ENCODE data around the gene LOXHD1.

LOXHD1 gene

DNA sequence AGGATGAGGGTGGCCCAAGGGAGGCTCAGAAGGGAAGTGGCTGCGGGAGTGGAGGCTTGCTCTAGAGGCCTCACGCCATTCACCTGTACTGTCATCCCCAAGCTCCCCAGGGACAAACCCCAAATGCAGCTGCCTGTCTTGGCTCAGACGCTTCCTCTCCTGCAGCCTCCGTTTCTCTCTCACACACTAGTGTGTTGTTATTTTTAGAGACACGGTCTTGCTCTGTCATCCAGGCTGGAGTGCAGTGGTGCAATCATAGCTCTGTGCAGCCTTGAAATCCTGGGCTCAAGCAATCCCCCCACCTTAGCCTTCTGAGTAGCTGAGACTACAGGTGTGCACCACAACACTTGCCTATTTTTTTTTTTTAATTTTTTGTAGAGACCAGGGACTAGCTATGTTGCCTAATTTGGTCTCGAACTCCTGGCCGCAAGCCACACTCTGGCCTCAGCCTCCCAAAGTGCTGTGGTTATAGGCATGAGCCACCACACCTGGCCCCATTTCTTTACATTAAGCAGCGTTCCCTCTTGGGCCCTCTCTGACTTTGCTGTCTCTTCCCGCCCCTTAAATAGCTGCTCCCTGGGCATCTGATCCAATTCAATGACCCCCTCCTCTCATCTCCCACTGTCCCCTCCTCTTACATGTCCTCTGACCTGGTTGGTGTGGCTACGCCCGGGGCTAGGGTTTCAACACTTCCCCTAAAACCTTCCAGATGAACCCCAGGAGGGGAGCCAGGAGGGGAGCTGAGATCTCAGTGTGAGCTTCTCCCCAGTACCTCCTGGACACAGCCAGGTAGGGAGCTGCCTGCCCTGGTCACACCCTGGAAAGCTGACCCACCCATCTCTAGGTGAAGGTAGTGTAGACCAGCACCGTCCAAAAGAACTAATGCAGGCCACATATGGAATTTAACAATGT lies 24.0 kb upstream of the LOXHD1 start:
- DNase-seq (ENCODE audit: low read depth) = no peak
- TF ChIP-seq, protein P1, sequence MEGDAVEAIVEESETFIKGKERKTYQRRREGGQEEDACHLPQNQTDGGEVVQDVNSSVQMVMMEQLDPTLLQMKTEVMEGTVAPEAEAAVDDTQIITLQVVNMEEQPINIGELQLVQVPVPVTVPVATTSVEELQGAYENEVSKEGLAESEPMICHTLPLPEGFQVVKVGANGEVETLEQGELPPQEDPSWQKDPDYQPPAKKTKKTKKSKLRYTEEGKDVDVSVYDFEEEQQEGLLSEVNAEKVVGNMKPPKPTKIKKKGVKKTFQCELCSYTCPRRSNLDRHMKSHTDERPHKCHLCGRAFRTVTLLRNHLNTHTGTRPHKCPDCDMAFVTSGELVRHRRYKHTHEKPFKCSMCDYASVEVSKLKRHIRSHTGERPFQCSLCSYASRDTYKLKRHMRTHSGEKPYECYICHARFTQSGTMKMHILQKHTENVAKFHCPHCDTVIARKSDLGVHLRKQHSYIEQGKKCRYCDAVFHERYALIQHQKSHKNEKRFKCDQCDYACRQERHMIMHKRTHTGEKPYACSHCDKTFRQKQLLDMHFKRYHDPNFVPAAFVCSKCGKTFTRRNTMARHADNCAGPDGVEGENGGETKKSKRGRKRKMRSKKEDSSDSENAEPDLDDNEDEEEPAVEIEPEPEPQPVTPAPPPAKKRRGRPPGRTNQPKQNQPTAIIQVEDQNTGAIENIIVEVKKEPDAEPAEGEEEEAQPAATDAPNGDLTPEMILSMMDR (conservative IDR thresholded peaks at IDR 0.05; ENCODE audit: control insufficient read depth, insufficient read depth, low read depth, low read length) = no peak
- no peak overlapping the region for H3K4me3 ChIP-seq (ENCODE audit: control insufficient read depth, low read depth, low read length)

DNA sequence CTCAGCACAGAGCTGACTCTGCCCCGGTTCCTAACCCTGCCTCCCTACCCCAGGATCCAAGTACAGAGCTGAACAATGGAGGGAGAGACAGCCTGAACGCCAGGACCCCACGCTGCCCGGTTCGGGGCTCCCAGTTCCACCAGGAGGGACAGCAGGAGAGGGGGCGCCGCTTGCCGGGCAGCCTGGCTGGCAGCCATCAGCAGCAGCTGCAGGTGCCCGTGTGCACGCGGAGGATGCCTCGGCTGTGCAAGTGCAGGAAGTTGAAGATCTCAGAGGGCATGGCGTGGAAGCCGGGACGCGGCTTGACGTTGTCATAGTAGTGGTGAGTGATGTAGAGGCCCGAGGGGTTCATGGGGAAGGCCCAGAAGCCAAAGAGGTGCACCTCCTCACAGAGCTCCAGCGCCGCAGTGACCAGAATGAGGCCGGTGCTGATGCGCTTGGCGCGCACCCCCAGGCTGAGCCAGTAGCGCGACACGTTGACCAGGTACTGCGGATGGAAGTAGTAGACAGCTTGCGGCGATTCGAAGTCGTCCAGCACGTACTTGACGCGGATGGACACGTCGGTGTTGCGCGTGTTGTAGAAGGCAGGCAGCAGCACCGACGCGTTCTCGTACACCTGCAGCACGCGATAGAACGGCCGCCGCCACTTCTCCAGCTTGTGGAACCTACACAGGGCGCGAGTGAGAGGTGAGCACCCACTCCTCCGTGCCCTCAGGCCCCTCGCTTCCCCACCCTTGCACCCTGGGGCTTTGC lies 23.0 kb upstream of the LOXHD1 start:
- TF ChIP-seq, protein P1 (conservative IDR thresholded peaks at IDR 0.05; ENCODE audit: control insufficient read depth, insufficient read depth, low read depth, low read length) = no peak
- H3K4me3 ChIP-seq (ENCODE audit: control insufficient read depth, low read depth, low read length) = no peak overlapping the region

DNA sequence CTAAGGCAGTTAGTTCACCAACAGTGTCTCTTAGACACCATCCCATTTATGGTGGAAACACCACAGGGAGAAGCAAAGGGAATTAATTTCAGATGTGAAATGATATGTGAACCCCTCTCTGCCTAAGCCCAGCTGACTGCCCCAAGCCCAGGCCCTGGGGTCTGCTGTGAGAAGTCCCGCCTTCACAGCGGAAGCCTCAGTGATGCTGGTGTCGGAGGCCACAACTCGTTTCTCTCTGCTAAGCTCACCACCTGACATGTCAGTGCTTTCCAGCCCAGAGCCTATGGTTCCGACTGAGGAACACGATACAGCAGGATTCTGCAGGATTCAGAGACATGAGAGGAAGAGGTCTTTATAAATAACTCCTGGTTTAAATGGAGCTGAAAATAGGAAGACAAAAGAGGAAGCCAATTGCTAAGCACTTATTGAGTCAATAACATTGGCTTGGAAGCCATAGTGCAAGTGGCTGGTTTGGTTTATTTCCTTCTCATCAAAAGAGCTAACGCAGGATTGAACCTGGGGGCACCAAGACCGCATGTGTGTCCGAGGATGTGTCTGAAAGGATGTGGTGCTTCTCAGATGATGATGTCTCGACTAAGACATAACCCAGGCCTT lies 21.9 kb upstream of the LOXHD1 start:
- no peak overlapping the region for H3K4me3 ChIP-seq (ENCODE audit: control insufficient read depth, low read depth, low read length)
- DNase-seq (ENCODE audit: low read depth) = no peak
- TF ChIP-seq, protein P1 (conservative IDR thresholded peaks at IDR 0.05; ENCODE audit: control insufficient read depth, insufficient read depth, low read depth, low read length) = no peak

More for the DNA sequence above, 23.0 kb upstream of the LOXHD1 start:
- no peak for DNase-seq (ENCODE audit: low read depth)

DNA sequence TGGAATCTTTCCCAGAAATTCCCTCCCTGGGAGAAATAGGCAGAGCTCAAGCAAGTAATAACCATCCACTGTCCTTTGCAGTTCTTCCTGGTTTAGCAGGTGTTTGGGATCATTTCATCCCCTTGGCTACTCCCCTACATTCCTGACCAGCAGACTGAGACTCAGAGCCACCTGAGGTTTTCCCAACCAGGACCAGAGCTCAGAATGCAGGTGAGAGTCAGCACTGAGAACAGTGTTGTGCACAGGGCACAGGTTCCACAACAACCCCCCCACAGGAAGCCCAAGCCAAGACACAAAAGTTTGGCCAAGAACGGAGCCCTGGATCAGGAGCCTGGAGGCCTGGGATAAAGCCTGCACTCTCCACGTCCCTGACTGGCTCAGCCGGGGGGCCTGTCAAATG lies 21.0 kb upstream of the LOXHD1 start:
- no peak overlapping the region for H3K4me3 ChIP-seq (ENCODE audit: control insufficient read depth, low read depth, low read length)
- TF ChIP-seq, protein P1 (conservative IDR thresholded peaks at IDR 0.05; ENCODE audit: control insufficient read depth, insufficient read depth, low read depth, low read length) = no peak
- DNase-seq (ENCODE audit: low read depth) = no peak

DNA sequence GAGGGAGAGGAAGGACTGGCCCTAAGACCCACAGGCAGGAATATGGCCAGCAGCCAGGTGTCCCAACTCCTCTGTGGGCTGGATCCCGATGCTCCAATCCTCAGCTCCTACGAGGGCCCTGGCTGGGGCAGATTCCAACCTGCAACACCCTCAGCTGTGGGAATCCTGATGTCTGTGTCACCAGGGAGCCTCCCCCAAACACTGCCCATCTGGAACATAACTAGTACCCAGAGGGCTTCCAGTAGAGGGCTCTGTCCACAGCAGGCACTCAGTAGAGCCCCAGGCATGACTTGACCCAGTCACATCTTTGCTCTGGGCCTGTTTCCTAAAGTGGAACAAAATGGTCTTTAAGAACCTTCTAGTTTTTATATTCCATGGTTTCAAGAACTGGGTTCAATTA lies 20.6 kb upstream of the LOXHD1 start:
- DNase-seq (ENCODE audit: low read depth) = peak; percentile 37
- TF ChIP-seq, protein P1 (conservative IDR thresholded peaks at IDR 0.05; ENCODE audit: control insufficient read depth, insufficient read depth, low read depth, low read length) = peak; percentile 27
- H3K4me3 ChIP-seq (ENCODE audit: control insufficient read depth, low read depth, low read length) = no peak overlapping the region

DNA sequence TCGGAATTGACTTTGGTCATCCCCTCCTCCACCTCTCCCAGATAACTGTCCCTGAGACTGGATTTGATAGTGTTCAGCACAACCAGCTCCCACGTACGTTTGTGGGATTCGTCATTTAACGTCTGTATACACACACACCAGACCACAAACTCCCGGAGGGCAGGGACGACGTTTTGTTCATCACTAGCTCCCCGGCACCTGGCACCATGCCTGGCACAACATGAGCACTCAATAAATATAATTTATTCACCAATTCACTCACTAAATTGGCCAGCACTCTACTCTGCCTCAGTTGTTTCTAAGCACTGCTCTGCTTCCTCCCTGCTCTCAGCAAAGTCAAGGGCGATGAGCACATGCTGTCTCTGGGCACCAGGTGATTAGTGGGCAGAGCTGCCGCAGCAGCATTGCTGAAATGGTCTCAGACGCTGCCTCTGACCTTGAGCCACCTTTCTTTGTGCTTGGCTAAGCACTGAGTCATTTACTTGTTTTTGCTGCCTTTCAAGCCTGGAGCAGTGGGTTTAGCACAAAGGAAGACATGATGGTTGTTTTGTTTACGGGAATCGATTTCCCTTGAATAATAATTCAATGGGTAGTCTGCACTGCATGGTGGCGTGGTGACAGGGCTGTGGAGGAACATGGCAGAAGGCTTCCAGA lies 19.3 kb upstream of the LOXHD1 start:
- H3K4me3 ChIP-seq (ENCODE audit: control insufficient read depth, low read depth, low read length) = no peak overlapping the region
- TF ChIP-seq, protein P1 (conservative IDR thresholded peaks at IDR 0.05; ENCODE audit: control insufficient read depth, insufficient read depth, low read depth, low read length) = no peak
- DNase-seq (ENCODE audit: low read depth) = peak; percentile 69
